ENCODE data around the gene ACIN1. TPM values are rescaled to one million over a fixed set of nuclear protein-coding genes. Genes with fewer than 3 reads are reported as not detected.

The ACIN1 gene
- total and polyA plus RNA-seq, 10 of the 15 experiments (the other 5 are each of a cell fraction or from before 2014, with no cell fraction given) = 4.3 to 148 (median 93.4) TPM

GRCh38 chr14:23093991-23094665, 808 bp downstream of the ACIN1 start (continued):
- no peak; the same call in 1 of the 2 replicates for TF ChIP-seq ZBTB40 (IDR thresholded peaks at IDR 0.05; ENCODE audit: borderline replicate concordance)
- TF ChIP-seq CREB1 (IDR thresholded peaks at IDR 0.05; ENCODE audit: low read depth) = no peak
- TF ChIP-seq KAT2A (conservative IDR thresholded peaks at IDR 0.05; ENCODE audit: control insufficient read depth, low read depth, low read length) = no peak
- no peak for TF ChIP-seq SRF (IDR thresholded peaks at IDR 0.05; ENCODE audit: low read depth in 2 of 2, low read length in 2 of 2)
- TF ChIP-seq TARDBP (IDR thresholded peaks at IDR 0.05; ENCODE audit: borderline replicate concordance) = no peak
- TF ChIP-seq NR2C2 (IDR thresholded peaks at IDR 0.05; ENCODE audit: borderline replicate concordance, control insufficient read depth, insufficient read length, low read depth) = no peak
- TF ChIP-seq NFIC (IDR thresholded peaks at IDR 0.05; ENCODE audit: low read depth, low read length) = no peak
- TF ChIP-seq CBFB (IDR thresholded peaks at IDR 0.05; ENCODE audit: low read depth) = no peak
- TF ChIP-seq MXI1 (IDR thresholded peaks at IDR 0.05; ENCODE audit: low read depth, low read length) = no peak
- TF ChIP-seq STAT3 (IDR thresholded peaks at IDR 0.05; ENCODE audit: low read depth, low read length) = no peak

All from GM12878 (cell line).